Activated CD4-positive, alpha-beta T cell treated with anti-CD3 and anti-CD28 coated beads, Interleukin-10, Interleukin-2, amounts not matched to agents 100 ng/mL and 50 ng/mL, durations not matched to agents 16 hours and 8 hours (primary cell): ENCODE results near the gene C12orf76.
A peak's percentile ranks its signal among the peaks of the same experiment; 100 is the strongest.
"Not testable (repeated sequence)": the region's sequence is repeated elsewhere in the genome, so short reads cannot be mapped to it uniquely, and the experiment has no call there.

Source experiments
- DNase-seq: peaks from one replicate; pipeline ENCODE4 v3.0.0-alpha.2; 2020

Gene C12orf76

DNA sequence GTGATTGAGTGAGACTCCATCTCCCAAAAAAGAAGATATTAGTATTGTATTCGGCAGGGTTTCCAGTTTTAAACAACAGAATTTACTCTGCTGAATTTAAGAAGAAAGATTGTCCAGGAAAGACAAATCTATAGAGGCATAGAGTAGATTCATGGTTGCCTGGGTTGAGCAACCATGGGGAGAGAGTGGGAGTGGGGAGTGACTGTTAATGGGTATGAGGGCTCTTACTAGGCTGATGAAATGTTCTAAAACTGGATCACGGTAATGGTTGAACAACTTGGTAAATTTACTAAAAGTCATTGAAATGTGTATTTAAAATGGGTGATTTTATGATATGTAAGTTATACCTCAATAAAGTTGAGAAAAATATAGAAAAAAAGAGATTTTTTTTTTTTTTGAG, 13.9 kb upstream of the C12orf76 start:
- no peak for DNase-seq

DNA sequence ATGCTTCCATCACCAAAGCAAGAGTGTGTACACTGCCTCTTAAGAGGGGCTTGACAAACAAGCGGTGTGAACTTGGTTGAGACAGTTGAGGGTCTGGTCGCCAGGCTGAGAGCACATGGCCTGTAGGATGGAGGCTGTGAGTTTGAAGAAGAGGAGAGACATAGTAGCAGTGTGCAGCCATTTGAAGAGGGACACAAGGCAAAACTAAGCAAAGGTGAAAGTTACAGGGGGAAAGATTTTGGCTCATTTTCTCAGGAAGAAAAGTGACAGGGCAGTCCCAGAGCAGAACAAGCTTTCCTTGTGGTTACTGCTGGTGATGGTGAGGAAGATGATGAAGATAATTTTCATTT, 11.3 kb upstream of the C12orf76 start:
- no peak for DNase-seq

GRCh38 chr12:110058875-110059615, 10.7 kb upstream of the C12orf76 start:
- no peak for DNase-seq

DNA sequence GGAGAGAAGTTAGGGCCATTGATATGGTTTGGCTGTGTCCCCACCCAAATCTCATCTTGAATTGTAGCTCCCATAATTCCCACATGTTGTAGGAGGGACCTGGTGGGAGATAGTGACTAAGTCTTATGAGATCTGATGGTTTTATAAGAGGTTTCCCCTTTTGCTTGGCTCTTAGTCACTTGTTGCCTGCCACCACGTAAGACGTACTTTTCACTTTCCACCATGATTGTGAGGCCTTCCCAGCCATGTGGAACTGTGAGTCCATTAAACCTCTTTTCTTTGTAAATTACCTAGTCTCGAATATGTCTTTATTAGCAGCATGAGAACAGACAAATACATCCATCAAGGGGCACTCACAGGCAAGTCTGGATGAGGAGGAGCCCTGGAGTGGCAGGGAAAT, 8.3 kb upstream of the C12orf76 start:
- not testable (repeated sequence) for DNase-seq

GRCh38 chr12:110055375-110056352, 7.3 kb upstream of the C12orf76 start:
- DNase-seq = peak; percentile 80

- DNase-seq = no peak
Measured at GRCh38 chr12:110050927-110051326, 2.6 kb upstream of the C12orf76 start.

GRCh38 chr12:110049666-110050065, 1.3 kb upstream of the C12orf76 start:
- not testable (repeated sequence) for DNase-seq

DNA sequence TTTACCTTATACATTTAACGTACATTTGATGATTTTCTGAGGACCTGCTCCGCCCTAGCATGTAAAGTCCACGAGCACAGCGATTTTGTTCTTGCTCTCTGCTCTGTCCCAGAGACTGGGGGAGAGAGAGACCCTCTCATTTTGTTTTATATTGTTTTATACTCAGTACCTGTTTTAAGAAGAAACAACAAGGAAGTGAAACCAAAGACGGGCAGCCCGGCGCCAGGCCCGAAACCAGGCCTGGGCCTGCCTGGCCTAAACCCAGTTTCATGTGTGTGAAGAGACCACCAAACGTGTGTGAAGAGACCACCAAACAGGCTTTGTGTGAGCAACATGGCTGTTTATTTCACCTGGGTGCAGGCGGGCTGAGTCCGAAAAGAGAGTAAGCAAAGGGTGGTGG, 712 bp upstream of the C12orf76 start:
- not testable (repeated sequence) for DNase-seq

- no peak for DNase-seq
Measured at GRCh38 chr12:110047297-110047940, 903 bp downstream of the C12orf76 start.

DNA sequence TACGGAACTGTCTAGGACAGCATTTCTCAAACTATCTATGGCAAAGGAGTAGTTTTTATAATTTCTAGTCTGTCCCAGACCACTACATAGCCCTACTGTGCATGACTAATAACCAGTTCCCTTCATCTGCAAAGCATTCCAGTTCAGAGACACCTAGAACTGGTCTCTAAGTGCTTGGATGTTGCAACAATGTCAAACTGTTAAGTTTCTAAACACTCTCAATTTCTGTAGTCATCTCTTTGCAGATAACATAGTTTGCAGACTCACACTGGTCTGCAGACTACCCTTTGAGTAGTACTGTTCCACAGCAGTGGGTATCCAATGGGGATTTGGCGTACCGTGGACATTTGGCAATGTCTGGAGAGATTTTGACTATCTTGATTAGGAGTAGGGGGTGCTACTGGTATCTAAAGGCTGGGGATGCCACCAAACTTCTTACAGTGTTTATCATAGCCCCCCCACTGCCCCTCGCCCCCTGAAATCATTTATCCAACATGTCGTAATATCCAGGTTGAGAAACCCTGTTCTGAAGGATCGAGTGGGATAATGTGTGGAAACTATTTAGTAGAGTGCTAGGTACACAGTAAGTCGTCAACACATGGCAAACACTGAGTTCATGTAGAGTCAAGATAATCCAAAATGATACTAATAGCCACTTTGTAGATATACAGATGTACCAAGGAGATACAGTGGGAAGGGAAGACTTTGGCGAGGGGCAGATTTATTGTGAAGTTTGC, 1.7 kb downstream of the C12orf76 start:
- no peak for DNase-seq

DNA sequence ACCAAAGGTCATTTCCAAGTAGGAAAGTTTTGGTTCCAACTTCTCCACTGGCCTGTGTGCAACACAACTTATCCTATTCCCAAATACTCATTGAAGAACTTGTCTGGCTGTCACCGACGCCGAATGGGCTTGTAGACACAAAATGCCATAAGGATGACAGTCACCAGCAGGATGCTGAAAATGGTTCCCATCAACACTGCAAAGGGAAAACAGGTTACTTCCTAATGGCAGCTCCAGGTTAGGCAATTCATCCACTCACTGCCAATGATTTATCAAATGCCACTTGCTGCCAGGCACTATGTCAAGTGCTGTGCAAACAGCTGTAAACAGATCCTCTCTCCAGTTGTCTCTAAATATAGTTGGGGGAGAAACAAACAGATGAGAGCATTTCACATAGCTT, 6.1 kb downstream of the C12orf76 start:
- no peak for DNase-seq

DNA sequence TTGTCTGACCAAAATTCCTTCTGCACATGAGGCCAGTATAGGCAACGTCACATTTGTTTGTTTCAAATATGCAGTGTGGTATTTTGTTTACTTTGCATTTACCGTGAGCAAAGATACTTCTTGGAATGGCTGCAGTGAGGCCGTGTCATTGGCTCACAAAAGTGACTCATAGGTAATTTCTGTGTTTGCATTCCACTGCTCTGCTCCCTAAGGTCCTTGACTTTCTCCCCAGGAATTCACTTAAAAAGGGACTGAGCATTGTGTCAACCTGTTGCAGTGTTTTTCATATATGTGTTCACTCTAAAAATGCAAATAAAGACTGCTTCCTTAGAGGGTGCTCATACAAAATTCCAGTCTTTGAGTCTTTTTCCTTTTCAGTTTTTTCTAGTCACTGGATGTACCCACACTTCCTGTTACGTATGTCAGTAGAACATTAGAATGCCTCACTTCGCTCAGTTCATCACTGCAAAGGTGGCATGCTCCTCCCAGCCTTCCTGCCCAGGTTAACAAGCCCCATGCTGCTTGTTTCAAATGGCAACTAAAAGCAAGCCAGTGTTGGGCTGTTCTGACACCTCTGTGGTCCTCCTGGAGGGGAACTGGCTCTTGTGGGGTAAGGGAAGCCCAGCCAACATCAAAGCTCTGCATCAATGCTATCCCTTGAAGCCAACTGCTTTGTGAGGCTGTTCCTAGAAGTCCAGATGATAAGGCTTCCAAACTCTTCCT, 9.1 kb downstream of the C12orf76 start:
- DNase-seq = peak; percentile 55

DNA sequence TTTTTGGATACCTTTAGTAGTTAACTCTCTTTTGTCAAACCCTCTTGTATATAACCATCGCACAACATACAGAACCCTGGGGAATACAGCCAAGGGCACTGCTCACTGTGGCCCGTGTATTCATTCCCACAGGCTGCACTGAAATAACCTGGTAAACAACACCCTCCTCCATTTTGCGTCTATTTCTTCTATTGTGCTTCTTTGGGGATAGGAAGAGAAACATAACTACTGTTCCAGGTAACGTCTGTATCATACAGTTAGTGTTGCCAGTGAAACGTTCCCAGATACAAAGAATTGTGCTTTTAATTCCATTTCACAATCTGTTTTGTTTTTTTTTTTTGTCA, 9.6 kb downstream of the C12orf76 start:
- no peak for DNase-seq

- DNase-seq = no peak
Measured at GRCh38 chr12:110037315-110037714, 11.0 kb downstream of the C12orf76 start.

GRCh38 chr12:110035534-110036104, 12.7 kb downstream of the C12orf76 start:
- DNase-seq = no peak

- DNase-seq = no peak
Measured at GRCh38 chr12:110033888-110034287, 14.4 kb downstream of the C12orf76 start.

- no peak for DNase-seq
Measured at GRCh38 chr12:110029290-110029815, 19.0 kb downstream of the C12orf76 start.

DNA sequence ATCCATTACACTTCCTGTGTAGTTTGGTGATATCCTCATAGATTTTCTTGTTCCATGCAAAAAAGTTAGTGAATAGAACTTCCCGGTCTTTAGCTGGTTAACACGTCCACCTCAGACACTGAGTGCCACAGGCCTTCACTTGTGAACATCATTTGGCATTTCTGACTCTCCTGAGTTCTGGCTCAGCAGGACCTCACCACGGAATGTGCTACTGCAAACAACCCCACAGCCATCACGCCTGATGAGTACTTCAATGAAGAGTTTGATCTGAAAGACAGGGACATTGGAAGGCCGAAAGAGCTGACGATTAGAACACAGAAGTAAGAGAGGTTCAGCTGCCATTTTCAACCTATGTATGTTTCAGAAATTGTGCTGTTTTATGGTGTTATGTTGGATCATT, 20.0 kb downstream of the C12orf76 start:
- DNase-seq = no peak

DNA sequence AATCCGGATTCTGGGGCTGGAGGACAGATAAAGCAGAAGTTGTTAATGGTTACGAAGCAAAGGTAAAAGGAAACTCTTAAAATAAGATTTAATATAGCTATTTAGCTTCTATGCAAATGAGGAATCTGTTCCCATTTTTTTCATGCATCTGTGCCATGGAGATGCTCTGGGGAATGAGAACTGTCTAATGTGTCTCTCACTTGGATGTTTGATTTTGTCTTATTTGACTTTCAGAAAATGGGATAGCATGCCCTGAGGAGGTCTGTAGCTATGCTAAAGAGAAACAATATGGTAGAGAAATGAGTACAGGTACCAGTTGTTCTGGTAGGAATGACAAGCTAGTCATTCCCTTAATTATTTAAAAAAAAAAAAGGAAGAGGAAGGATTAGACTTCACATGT, 24.3 kb downstream of the C12orf76 start:
- DNase-seq = no peak

DNA sequence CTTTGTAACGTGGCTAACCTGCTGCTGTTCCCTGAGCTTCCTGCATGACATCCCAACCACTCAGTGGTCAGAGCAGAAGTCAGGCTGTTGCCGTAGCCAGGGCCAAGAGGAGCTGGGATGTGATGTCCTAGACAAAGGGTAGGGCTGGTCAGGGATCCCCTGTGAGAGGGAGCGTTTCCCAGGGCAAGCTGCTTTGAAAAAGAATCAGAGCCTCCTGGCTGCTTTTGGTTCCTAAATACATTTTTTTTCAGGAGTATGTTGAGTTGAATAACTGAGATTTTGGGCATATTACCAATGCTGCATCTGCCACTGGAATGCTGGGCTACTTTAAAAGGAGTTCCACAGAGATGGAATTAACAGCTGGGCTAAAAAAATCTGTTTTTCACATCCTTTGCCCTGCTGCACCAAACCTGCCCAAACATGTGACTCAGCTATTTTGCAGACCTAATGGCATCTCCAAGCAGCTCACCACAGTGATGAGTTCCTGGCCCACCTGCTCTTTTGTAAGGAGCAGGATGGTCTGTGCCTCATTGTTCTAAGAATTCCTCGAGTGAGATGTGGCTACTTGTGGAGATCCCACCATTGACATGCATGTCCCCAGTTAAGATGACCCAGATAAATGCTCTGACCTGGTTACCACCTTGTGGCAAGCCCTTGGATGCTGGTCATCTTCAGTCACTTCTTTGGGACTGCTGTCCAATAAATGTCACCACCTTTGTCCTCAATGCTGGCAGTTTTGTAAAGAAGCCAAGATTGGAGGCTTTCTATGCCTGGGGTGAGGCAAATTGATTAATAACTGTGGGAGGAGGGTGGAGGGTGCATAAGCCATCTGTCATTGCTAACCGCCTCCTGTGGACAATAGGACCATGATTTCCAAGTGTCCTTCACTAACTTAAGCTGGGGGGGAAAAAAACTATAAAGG, 25.0 kb downstream of the C12orf76 start:
- DNase-seq = no peak

- no peak for DNase-seq
Measured at GRCh38 chr12:110020956-110021355, 27.4 kb downstream of the C12orf76 start.
